SH-SY5Y (cell line): ENCODE data around the gene MRPL50.

Experiments
- GATA2 ChIP-seq: IDR thresholded peaks from 2 replicates; pipeline ENCODE4 v1.6.1; 2011; ENCODE audit warnings: mild to moderate bottlenecking, low read depth, low read length
- GATA3 ChIP-seq: IDR thresholded peaks from 2 replicates; pipeline ENCODE4 v1.6.1; 2011; ENCODE audit warnings: low read depth, mild to moderate bottlenecking, low read length, moderate library complexity

DNA sequence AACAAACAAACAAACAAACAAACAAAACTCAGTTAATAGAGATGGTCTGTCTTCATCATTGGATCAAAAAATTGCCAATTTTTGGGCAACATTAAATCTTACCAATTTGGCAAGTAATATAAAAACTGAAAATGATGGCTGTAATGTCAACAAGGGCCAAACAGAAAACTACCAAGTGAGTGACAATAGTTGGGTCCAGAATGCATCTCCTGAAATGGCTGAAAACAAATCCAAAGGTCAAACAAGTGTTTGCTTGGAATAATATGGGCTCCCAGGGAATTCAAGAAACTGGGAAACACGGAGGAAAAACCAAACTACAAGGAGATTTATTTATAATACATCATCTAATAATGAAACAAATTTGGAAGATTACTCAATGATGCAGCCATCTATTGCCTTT lies 38.7 kb downstream of the MRPL50 start:
- TF ChIP-seq GATA2 (no peak), GATA3 (no peak)
